Measurements from ENCODE around the gene LDHAL6A. TPM values are rescaled to one million over a fixed set of nuclear protein-coding genes. Genes with fewer than 3 reads are reported as not detected.

Gene LDHAL6A
- total and polyA plus RNA-seq, 2 of the 13 experiments (the other 11 are each of a cell fraction or from before 2014, with no cell fraction given) = not detected

DNA sequence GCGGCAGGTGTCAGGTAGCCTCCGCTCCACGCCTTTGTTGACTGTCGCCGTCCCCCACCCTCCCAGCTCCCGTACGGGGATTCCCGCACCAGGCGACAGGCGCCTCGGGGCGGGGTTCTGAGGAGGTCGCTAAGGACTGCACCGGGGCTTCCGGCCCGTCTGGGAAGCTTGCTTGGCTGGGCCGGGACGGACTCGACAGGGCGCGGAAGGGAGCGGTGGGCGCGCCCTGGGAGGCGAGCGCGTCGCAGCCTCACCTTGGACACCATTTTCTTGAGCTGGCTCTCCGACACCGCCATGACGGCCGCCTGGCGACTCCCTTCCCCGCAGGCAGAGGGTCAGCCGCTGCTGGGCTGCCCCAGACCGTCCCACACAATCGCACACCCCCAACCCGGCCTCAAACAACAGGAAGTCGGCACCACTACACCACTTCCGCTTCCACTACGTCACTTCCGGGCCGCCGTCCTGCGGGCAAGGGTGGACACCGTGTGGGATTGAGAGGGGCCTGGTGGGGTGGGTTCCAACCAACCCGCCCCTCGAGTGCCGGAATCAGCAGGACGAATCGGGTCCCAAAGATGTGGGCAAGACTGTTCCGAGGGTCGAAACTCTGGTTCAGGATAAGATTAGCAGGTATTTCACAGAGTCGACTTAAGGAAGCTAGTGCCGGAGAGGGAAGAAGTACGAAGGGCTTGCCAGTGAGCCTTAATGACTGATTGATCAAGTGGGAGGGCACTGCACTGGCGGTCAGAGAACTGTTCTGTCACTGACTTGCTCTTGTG is 71.1 kb downstream of the LDHAL6A start, which contains the start of gene TSG101 (continued):
- TF ChIP-seq, protein P1, sequence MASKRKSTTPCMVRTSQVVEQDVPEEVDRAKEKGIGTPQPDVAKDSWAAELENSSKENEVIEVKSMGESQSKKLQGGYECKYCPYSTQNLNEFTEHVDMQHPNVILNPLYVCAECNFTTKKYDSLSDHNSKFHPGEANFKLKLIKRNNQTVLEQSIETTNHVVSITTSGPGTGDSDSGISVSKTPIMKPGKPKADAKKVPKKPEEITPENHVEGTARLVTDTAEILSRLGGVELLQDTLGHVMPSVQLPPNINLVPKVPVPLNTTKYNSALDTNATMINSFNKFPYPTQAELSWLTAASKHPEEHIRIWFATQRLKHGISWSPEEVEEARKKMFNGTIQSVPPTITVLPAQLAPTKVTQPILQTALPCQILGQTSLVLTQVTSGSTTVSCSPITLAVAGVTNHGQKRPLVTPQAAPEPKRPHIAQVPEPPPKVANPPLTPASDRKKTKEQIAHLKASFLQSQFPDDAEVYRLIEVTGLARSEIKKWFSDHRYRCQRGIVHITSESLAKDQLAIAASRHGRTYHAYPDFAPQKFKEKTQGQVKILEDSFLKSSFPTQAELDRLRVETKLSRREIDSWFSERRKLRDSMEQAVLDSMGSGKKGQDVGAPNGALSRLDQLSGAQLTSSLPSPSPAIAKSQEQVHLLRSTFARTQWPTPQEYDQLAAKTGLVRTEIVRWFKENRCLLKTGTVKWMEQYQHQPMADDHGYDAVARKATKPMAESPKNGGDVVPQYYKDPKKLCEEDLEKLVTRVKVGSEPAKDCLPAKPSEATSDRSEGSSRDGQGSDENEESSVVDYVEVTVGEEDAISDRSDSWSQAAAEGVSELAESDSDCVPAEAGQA (IDR thresholded peaks at IDR 0.05; ENCODE audit: low read depth) = peak; percentile 77
- TF ChIP-seq, protein P1 (CRISPR knock-in tag; IDR thresholded peaks at IDR 0.05; ENCODE audit: borderline replicate concordance) = 0 out of 2 replicates have a peak, but pooled peaks have one; percentile 34
- TF ChIP-seq, protein P2, sequence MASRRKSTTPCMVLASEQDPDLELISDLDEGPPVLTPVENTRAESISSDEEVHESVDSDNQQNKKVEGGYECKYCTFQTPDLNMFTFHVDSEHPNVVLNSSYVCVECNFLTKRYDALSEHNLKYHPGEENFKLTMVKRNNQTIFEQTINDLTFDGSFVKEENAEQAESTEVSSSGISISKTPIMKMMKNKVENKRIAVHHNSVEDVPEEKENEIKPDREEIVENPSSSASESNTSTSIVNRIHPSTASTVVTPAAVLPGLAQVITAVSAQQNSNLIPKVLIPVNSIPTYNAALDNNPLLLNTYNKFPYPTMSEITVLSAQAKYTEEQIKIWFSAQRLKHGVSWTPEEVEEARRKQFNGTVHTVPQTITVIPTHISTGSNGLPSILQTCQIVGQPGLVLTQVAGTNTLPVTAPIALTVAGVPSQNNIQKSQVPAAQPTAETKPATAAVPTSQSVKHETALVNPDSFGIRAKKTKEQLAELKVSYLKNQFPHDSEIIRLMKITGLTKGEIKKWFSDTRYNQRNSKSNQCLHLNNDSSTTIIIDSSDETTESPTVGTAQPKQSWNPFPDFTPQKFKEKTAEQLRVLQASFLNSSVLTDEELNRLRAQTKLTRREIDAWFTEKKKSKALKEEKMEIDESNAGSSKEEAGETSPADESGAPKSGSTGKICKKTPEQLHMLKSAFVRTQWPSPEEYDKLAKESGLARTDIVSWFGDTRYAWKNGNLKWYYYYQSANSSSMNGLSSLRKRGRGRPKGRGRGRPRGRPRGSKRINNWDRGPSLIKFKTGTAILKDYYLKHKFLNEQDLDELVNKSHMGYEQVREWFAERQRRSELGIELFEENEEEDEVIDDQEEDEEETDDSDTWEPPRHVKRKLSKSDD (CRISPR knock-in tag; IDR thresholded peaks at IDR 0.05; ENCODE audit: low read depth) = peak; percentile 35; the same call in 1 of the 2 replicates
- TF ChIP-seq DNMT1 (CRISPR knock-in tag; IDR thresholded peaks at IDR 0.05) = no peak
- TF ChIP-seq, protein P3, sequence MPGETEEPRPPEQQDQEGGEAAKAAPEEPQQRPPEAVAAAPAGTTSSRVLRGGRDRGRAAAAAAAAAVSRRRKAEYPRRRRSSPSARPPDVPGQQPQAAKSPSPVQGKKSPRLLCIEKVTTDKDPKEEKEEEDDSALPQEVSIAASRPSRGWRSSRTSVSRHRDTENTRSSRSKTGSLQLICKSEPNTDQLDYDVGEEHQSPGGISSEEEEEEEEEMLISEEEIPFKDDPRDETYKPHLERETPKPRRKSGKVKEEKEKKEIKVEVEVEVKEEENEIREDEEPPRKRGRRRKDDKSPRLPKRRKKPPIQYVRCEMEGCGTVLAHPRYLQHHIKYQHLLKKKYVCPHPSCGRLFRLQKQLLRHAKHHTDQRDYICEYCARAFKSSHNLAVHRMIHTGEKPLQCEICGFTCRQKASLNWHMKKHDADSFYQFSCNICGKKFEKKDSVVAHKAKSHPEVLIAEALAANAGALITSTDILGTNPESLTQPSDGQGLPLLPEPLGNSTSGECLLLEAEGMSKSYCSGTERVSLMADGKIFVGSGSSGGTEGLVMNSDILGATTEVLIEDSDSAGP (CRISPR knock-in tag; IDR thresholded peaks at IDR 0.05; ENCODE audit: borderline replicate concordance) = peak; percentile 95
- no peak for TF ChIP-seq ZBTB37 (CRISPR knock-in tag; IDR thresholded peaks at IDR 0.05)
- 0 out of 2 replicates have a peak, but pooled peaks have one; percentile 9 for TF ChIP-seq HOMEZ (CRISPR knock-in tag; IDR thresholded peaks at IDR 0.05; ENCODE audit: low read depth)
- TF ChIP-seq MTERF4 (CRISPR knock-in tag; IDR thresholded peaks at IDR 0.05) = no peak; the same call in 1 of the 2 replicates
- TF ChIP-seq DR1 (CRISPR knock-in tag; IDR thresholded peaks at IDR 0.05) = peak; percentile 55; the same call in 1 of the 2 replicates
- peak; percentile 58; the same call in 1 of the 2 replicates for TF ChIP-seq NCOR1 (IDR thresholded peaks at IDR 0.05; ENCODE audit: borderline replicate concordance, low read length)
- TF ChIP-seq ATM (IDR thresholded peaks at IDR 0.05; ENCODE audit: borderline replicate concordance) = no peak
- peak; percentile 87 for TF ChIP-seq TBX2 (CRISPR knock-in tag; IDR thresholded peaks at IDR 0.05; ENCODE audit: borderline replicate concordance)

All from HepG2 (cell line).